GM19240 (cell line): ENCODE measurements around the gene TNPO3.
"Not testable (repeated sequence)": the region's sequence is repeated elsewhere in the genome, so short reads cannot be mapped to it uniquely, and the experiment has no call there.

Source experiments
- DNase-seq: peaks from one replicate; pipeline ENCODE4 v3.0.0; 2011; ENCODE audit warnings: low spot score; ENCODE audit not compliant: insufficient read length

The TNPO3 gene

GRCh38 chr7:128963327-128963757 is 91.6 kb downstream of the TNPO3 start:
- DNase-seq = peak; percentile 14

GRCh38 chr7:128962899-128963298 is 92.0 kb downstream of the TNPO3 start:
- DNase-seq = no peak

- DNase-seq = no peak
Measured at GRCh38 chr7:128961030-128961659, 93.8 kb downstream of the TNPO3 start.

- no peak for DNase-seq
Measured at GRCh38 chr7:128959296-128959695, 95.6 kb downstream of the TNPO3 start.

- no peak for DNase-seq
Measured at GRCh38 chr7:128955981-128956380, 98.9 kb downstream of the TNPO3 start.

GRCh38 chr7:128954830-128955802 is 99.8 kb downstream of the TNPO3 start:
- no peak for DNase-seq

- DNase-seq = no peak
Measured at GRCh38 chr7:128954150-128954549, 100.8 kb downstream of the TNPO3 start.

GRCh38 chr7:128951296-128951695 is 103.6 kb downstream of the TNPO3 start:
- DNase-seq = no peak

GRCh38 chr7:128948976-128949760 is 105.7 kb downstream of the TNPO3 start:
- DNase-seq = no peak

GRCh38 chr7:128948312-128948973 is 106.5 kb downstream of the TNPO3 start:
- no peak for DNase-seq

- DNase-seq = no peak
Measured at GRCh38 chr7:128947854-128948253, 107.1 kb downstream of the TNPO3 start.

- no peak for DNase-seq
Measured at GRCh38 chr7:128946936-128947830, 107.7 kb downstream of the TNPO3 start.

GRCh38 chr7:128945668-128946366 is 109.1 kb downstream of the TNPO3 start:
- no peak for DNase-seq

GRCh38 chr7:128944487-128945236 is 110.2 kb downstream of the TNPO3 start:
- DNase-seq = no peak

- DNase-seq = not testable (repeated sequence)
Measured at GRCh38 chr7:128943251-128943650, 111.7 kb downstream of the TNPO3 start.

- DNase-seq = no peak
Measured at GRCh38 chr7:128941946-128942526, 112.9 kb downstream of the TNPO3 start.

GRCh38 chr7:128941323-128941890 is 113.5 kb downstream of the TNPO3 start:
- DNase-seq = no peak
